Fibroblast of skin of right biceps (primary cell): ENCODE results near the gene GPS1.

ENCODE experiments used
- DNase-seq: peaks from one replicate; pipeline ENCODE4 v3.0.0-alpha.2; 2013

Gene GPS1

DNA sequence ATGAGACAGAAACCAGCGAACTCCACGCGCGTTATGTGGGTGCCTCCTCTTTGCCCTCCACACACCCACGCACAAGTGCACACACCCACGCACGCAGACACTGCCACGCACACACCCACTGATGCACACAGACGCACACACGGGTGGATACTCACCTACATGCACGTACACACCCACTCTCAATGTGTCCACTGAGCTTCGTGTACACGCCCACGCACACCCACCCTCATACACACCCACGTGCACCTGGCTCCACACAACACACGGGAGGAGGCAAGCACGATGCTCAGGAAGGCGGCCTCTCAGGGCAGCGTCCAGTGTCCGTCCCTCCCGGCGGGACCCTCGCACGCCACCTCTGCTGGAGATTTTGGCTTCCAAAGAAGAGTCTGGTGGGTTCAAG lies 4.3 kb upstream of the GPS1 start:
- DNase-seq: no peak

DNA sequence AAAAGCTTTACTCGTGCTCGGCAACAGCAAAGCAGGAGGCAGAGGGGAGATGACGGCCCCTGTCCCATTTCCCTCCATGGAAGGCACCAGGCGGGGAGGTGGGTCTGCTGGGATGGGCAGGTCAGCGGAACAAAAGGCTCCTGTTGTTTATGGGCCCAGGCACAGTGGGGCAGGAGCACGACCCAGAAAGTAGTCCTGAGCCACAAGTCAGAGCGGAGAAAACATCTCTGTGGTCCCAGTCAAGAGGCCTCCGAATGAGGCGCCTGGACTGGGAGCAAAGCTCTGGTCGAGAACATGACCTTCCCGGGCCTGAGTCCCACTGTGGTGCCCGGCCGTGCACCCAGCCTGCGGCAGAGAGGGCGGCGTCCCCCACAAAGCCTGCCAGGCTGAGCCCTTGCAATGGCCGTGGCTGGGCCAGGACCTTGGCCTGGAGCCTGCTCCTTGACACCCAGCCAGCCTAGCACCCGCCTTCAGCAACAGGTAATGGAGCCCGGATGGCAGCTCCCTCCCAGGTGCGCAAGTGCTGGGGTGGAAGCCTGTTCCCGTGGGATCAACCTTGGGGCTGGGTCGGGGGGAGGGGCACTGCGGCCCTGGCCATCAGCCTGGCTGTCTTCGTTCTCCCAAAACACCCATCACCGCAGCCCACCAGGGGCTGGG lies 3.7 kb upstream of the GPS1 start:
- no peak for DNase-seq

DNA sequence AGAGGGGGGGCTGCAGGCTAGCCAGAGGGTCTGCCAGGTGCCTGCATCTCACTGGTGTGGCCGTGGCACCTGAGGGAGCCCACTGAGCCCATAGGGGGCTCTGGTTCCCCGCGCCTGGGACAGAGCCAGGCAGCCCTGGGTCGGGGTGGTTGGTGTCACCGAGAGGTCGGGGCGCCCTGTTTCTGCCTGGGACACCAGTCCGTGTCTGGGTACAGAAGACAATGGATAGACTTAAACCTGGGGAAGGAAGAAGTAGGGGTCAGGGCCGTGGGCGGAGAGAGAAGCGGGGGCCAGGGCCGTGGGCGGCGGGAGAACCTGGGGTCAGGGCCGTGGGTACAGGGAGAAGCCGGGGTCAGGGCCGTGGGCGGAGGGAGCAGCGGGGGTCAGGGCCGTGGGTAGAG lies 3.1 kb upstream of the GPS1 start:
- DNase-seq: no peak

DNA sequence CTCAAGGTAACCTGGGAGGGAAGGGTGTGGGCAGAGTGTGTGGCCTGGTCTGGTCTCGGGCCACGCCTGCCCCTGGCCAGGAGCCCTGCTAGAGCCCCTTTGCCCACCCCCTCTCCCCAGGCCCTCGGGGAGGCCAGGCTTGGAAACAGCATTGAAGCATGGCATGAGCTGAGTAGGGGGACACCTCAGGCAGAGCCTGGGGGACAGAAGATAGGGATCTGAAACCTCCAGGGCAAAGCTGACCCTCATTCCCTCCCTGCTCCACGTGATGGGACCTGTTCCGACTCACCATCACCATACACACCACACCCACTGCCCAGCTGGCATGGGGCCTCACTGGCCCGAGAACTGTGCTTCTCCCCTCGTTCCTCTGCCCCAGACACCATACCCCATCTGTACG lies 2.6 kb upstream of the GPS1 start:
- DNase-seq: no peak

DNA sequence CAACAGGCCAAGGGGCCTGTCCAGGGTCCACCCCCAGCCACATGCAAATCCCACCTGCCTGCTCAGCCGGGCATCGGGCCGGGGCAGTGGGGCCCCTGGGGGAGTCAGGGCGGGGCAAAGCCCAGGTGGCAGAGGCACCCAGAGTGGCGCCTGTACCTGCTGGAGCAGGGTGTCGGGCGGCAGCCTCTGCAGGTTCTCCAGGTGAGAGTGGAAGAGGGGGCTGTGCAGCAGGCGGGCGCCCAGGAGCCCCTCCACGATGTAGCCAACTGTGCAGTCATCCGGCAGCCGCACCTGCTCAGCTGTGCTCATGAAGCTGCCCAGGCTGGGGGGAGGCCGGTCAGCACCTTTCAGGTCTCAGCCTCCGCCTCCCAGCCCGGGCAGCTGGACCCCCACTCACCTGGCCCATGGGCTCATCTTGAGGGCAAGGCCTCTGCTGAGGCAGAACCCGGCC lies 2.2 kb upstream of the GPS1 start:
- no peak for DNase-seq

DNA sequence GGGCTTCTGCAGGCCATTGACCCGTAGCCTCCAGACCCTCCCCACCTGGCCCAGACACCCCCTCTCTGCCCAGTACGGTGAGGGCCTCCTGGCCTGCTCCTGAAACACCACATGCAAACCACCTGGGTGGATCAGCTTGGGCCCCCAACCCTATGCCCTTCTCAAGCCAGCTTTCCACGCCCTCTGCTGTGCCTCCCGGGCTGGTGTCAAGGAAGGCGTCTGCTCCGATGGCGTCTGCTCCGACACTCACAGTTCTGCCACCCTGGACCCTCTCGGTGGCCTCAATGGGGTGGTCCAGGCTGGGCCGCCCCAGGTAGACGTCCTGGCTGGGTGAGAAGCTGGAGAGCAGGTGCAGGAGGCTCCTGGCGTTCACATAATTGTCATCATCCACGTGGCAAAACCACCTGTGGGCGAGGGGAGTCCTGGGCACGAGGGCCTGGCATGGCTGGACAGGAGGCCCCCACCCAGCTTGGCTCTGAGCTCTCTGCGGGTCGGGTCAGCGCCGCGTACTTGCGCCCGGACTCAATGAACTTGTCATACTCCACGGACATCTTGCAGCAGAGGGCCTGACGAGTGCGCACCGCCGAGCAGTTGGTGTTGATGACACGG lies 1.4 kb upstream of the GPS1 start:
- no peak for DNase-seq

DNA sequence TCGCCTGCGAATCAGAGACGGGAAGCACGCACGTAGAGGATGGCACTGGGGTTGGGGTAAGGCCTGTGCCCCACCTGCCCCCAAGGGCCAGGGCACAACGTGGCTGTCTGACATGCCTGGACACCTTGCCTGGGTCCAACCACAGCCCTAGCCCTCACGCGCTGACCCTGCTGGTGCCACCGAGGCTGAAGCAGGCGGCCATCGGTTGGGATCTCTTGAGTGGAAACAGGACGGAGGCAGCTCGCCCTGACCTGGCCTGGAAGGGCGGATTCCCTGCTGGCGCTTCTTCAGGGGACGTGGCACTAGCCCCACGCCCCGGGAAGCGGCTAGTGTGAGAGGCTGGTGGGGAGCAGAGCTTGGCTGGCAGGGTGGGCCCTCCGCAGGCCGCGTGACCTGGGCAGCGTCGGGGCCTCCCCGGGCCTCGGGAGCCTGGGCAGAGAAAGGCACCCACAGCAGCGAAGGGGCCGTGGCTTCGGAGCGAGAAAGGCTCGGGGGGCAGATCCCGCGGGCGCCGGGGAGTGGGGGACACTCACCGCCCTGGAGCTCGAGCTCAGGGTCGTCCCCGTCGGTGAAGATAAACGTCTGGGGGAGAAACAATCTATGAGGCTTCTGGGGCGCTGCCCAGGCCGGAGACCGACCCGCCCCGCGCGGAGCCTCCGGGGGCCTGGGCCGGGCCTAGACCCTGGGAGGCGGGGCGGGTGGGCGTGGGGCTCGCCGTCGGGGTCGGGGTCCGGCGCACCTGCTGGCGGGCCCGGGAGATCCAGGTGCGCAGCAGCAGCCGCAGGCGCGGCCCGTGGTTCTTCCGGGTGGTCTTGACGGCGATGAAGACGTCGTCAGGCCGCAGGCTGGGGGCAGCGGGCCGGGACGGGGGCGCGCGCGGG lies 697 bp upstream of the GPS1 start:
- no peak for DNase-seq

DNA sequence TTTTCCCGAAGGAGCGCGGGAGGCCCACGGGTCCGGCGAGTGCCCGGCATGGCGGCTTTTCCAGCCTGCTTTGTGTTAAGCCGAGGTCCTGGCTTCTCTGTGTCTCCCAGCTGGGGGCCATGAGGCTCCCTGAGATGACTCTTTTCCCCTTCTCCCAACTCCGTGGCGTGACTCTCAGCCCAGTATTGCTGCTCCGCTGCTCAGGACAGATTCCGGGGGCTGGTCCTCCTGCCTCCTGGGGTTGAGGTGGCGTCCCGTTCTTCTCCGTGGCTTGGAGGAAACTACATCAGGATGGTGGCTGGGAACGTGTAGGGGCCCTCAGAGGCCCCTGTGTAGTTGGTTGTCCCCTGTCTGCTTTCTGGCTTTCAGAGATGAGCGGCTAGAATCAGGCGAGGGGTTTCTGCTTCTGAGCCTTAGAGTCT lies 951 bp downstream of the GPS1 start:
- no peak for DNase-seq

DNA sequence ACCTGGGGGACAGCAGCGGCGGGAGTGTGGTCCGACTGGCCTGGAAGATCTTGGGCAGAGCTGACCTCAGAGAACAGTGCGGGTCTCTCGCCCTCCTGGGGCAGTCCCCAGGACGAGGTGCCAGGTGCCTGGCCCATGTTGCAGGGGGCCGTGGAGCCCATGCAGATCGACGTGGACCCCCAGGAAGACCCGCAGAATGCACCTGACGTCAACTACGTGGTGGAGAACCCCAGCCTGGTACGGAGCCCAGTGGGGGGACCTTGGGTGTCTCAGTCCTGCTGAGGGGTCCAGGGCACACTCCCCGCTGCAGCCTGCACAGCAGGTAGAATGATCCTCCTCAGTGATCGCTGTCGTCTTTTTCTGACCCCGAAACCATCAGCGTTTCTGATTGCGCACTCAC lies 1.4 kb downstream of the GPS1 start:
- no peak for DNase-seq

DNA sequence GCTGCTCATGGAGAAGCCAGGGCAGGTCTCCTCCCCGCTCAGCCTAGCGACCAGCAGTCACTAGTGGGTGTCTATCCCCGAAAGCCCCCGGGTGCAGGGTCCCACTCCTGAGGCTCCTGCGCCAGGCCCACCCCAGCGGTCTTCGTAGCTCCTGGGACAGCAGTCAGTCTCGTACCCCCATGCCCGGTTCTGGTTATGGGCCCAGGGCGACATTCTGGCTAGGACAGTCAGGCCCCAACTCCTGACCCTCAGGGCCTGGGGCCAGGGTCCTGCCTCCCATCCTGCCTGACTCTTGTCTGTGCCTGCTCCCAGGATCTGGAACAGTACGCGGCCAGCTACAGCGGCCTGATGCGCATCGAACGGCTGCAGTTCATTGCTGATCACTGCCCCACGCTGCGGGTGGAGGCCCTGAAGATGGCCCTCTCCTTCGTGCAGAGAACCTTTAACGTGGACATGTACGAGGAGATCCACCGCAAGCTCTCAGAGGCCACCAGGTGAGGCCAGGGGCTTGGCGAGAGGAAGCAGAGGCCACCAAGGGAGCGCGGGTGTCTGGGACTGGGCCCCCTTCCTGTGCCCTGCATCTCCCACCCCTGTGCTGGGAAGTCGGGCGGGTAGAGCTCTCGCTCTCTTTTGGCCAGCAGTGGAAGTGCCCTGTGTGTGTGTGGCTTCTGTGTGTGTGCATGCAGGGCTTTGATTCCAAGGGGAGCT lies 2.0 kb downstream of the GPS1 start:
- DNase-seq: no peak

DNA sequence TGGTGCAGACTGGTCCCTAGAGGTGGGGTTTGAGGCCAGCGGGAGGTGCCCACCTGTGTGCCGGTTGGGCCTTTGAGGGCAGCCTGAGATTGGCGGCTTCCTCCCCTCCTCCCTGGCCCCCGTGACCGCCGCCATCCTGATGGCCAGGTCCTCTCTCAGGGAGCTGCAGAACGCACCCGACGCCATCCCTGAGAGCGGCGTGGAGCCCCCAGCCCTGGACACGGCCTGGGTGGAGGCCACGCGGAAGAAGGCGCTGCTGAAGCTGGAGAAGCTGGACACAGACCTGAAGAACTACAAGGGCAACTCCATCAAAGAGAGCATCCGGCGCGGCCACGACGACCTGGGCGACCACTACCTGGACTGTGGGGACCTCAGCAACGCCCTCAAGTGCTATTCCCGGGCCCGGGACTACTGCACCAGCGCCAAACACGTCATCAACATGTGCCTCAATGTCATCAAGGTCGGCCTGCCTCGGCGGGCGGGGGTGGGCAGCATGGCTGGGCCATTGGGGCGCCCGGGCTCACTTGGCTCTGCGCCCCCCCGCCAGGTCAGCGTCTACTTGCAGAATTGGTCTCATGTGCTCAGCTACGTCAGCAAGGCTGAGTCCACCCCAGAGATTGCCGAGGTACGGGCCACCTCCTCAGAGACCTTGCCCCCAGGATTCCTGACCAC lies 2.8 kb downstream of the GPS1 start:
- no peak for DNase-seq

DNA sequence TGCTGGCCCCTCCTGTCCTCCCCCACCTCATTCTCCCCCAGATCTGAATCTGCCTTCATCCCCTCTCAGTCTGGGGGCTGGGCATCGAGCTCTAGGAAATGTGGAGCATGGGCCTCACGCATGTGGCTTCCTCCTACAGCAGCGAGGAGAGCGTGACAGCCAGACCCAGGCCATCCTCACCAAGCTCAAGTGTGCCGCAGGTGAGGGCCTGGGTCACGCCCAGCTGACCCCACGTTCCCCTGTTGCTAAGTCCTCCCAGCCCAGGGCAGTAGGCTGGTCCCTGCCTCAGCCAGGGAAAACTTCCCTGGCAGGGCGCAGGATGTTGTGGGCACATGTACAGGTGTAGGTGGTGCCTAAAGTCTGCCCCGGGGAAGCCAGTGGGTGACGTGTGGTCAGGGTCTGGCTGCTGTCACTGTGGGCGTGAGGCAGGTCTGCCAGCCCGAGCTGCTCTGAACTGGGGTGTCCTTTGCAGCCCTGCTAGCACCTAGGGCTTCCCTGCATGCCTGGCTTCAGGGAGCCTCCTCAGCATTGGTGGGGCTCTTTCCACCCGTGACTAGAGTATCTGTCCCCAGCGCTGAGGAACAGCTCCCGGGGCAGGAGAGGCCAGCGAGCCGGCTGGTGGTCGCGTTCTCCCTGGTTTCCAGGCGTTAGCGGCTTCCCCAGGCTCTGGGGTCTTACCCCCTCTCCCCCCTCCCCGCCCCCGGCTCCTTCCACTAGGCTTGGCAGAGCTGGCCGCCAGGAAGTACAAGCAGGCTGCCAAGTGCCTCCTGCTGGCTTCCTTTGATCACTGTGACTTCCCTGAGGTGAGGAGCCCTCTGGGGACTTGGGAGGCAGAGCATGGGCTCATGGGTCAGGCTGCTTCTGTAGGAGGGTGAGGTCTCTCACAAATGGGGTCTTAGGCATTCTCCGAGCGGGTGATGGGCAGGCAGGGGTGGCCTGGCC lies 3.6 kb downstream of the GPS1 start:
- no peak for DNase-seq

DNA sequence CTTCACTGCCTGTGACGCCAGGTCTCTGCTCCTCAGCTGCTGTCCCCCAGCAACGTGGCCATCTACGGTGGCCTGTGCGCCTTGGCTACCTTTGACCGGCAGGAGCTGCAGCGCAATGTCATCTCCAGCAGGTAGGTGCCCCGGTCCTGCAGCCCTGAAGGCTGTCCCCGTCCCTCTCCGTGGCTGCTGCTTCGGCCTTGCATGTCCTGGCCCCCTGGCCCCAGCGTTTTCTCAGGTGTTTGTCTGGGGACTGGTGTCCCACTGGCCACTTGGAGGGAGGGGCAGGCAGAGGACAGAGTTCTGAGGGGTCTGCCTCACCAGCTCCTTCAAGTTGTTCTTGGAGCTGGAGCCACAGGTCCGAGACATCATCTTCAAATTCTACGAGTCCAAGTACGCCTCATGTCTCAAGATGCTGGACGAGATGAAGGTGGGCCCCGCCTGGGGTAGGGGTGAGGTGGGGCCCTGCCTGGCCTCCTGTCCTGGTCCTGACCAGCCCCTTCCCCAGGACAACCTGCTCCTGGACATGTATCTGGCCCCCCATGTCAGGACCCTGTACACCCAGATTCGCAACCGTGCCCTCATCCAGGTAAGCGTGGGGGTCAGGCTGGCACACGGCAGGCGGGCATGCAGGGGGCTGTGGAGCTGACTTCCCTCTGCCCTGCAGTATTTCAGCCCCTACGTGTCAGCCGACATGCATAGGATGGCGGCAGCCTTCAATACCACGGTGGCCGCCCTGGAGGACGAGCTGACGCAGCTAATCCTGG lies 4.4 kb downstream of the GPS1 start:
- DNase-seq: no peak

DNA sequence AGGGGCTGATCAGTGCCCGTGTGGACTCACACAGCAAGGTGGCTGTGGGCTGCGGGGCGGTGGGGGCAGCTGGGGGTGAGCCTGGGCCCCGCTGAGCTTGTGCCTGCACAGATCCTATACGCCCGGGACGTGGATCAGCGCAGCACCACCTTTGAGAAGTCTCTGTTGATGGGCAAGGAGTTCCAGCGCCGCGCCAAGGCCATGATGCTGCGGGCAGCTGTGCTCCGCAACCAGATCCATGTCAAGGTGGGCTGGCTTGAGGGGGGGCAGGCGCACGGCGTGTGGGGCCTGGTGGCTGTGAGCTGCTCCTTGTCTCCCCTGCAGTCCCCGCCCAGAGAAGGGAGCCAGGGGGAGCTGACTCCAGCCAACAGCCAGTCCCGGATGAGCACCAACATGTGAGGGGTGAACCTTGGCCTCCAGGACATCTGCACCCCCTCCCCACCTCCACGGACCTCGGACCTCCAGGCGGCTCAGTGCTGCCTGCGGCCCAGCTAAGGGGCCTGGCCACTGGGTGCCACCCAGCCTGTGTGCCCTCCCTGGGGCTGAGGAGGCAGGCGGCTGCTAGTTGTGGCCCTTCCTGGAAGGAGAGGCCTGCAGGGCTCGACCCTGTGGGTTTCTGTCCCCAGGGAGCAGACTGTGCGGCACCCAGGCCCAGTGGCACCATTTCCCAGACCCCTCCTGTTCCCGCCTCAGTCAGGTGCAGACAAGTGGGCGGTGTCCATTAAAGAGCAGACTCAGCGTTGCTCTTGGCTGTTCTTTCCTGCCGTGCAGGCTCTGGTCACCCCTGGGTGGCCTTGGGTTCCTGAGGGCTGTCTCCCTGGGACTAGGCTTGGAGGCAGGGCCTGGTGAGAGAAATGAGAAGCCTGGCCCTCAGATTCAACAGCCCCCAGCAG lies 5.3 kb downstream of the GPS1 start:
- no peak for DNase-seq

DNA sequence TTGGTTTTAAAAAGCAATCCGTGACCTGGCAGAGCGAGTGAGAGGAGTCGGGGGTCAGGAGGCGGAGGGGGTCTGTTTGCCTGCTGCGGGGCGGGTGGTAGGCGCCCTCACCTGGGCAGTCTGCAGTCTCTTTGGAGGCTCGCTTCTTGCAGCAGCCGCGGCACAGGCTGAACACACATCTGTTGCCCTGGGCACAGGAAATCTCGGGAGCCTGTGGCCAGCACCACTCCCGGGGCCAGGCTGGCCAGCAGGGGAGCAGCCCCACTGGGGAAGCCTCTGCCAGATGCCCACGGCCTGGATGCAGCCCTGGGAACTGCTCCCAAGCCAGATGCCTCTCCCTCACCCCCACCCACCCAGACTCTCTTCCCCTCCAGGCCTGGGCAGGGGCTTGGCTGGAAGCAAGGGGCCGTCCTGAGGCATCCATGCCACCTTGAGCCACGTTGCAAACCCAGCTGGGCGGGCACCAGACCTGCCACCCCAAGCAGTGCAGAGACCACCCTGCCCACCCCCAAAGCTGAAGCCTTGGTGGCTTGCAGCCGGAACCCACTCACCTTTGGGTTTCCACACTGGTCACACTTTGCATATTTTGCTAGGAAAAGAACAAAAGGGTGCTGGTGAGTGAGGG lies 6.6 kb downstream of the GPS1 start:
- no peak for DNase-seq

DNA sequence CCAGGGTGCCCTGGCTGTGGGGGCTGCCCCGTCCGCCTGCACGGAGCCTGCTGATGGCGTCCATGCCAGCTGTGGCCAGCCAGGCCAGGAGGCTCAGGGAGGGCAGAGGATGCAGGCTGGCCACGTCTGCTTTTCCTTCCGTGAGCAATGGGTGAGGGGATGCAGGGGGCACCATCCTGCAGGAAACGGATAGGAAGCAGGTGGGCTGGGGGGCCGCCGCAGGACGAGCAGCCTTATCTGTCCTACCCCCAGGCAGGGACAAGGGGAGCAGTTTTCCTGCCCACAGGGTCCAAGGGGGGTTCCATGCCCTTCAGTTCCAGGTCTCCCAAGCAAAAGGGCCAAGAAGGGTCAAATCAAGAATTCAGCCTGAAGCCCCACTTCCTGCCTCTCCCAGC lies 7.2 kb downstream of the GPS1 start:
- DNase-seq: no peak

DNA sequence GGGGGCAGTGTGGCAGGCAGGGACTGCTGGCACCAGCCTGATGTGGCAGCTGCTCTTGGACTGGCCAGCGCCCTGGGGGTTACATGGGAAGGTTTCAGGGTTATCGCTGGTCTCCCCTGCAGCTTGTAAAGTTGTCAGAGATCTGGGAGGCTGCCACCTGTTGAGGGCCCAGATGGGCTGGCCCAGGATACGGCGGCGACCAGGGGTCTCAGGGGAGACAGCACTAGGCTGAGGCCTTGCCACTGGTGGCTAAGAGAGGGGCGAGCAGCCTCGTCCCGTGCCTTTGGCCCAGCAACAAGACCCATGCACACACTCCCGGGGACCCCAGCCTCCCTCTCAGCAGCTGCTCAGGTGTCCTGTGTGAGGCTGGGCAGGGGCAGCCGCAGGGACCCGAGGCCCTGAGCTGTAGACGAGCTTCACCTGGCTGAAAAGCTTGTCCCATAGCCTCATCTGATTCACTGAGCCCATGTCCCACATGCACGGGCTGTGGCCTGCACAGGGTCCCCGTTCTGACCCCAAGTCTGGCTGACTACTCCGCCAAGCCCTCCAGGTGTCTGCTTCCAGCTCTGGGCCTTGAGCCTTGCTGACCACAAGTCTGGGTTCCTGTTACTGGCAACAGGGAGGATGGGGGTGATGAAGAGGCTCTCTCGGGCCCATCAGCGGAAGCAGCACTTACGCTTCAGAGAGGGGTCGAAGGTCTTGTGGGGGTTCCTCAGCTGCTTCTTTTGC lies 7.7 kb downstream of the GPS1 start:
- DNase-seq: no peak

DNA sequence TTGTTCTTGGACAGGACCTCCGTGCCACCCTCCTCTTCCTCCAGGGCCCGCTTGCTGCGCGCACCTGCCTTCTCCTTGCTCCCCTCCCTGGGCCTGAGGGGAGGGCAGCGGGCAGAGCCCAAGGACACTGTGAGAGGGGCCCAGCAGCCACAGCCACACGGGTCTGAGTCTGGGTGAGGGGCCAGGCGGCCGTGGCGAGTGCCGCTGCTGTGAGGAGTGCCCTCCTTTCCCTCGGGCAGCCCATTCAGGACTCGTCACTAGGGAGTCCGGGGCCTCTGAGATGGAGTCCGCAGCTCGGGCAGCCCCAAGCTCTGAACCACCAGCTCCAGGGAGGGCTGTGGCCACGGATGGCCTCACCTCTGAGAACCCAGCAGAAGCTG lies 8.3 kb downstream of the GPS1 start:
- no peak for DNase-seq

DNA sequence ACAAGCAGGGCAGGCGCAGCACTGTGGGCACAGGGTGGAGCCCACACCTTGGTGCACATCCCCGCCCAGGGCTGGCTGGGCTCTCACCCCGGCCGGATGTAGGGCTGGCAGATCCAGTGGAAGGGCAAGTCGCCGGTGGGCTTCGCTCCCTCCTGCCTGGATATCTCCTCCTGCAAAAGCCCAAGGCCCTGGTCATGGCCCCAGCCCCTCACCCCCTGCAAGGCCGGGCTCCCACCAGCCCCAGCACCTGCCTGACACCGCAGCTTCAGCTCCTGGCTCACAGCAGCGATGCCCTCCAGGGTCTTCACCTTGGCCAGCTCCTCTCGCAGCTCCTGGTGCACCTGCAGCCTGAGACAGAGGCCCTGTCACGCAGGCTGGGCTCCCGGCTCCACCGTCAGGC lies 8.9 kb downstream of the GPS1 start:
- no peak for DNase-seq
